IMR-90 (cell line): ENCODE data around the gene LRRC7. TPM values are rescaled to one million over a fixed set of nuclear protein-coding genes. Genes with fewer than 3 reads are reported as not detected.

Experiments used
- ATAC-seq: fragments of 200-7000 bp; cut with Tn5 transposase; 2 replicates; pipeline ENCODE4 v1.9.1; 2020; ENCODE audit warnings: low read depth, mild to moderate bottlenecking, moderate library complexity
- BruUV-seq: library from RNA; stranded (reverse); fragments of 400-500 nt; replicated peaks from 2 replicates; lab custom pipeline; 2021; lab: Mats Ljungman, UMichigan
- CTCF ChIA-PET: fragments of 300-600 bp; formaldehyde crosslinking; extraction: SDS; loops from one replicate; lab custom pipeline; 2021; ENCODE audit warnings: antibody characterized with exemption; lab: Yijun Ruan, JAX
- POLR2A ChIA-PET: fragments of 300-600 bp; sonication (Branson Sonifier 250); formaldehyde crosslinking; loops from one replicate; lab custom pipeline; 2022; ENCODE audit warnings: antibody characterized with exemption; ENCODE audit not compliant: unreplicated experiment; lab: Charles Lee
- DNase-seq: peaks from one replicate; pipeline ENCODE4 v3.0.0; 2013
- H2AFZ ChIP-seq: replicated peaks from 2 replicates; pipeline ENCODE3; 2013; ENCODE audit warnings: low read length, mild to moderate bottlenecking; ENCODE audit not compliant: poor library complexity
- H2AK5ac ChIP-seq: 2 replicates; pipeline ENCODE4 v1.6.1; 2013; ENCODE audit warnings: low read depth, low read length, inconsistent platforms
- H2AK9ac ChIP-seq: replicated peaks from 2 replicates; pipeline ENCODE3; 2013; ENCODE audit warnings: mild to moderate bottlenecking, low read depth, low read length, moderate library complexity; ENCODE audit not compliant: poor library complexity
- H2BK120ac ChIP-seq: 2 replicates; pipeline ENCODE4 v1.6.1; 2013; ENCODE audit warnings: low read depth, low read length, inconsistent platforms
- H2BK15ac ChIP-seq: 3 replicates; pipeline ENCODE4 v1.6.1; 2013; ENCODE audit warnings: low read depth, low read length, inconsistent platforms
- H2BK20ac ChIP-seq: 2 replicates; pipeline ENCODE4 v1.6.1; 2013; ENCODE audit warnings: low read depth, mild to moderate bottlenecking, inconsistent platforms, low read length, moderate library complexity
- H2BK5ac ChIP-seq: 2 replicates; pipeline ENCODE4 v1.6.1; 2013; ENCODE audit warnings: mild to moderate bottlenecking, low read depth, low read length, inconsistent platforms; ENCODE audit not compliant: poor library complexity, severe bottlenecking
- H3K14ac ChIP-seq: replicated peaks from 2 replicates; pipeline ENCODE4 v1.6.1; 2013; ENCODE audit warnings: low read depth, low read length, inconsistent platforms
- H3K18ac ChIP-seq: 2 replicates; pipeline ENCODE4 v1.6.1; 2013; ENCODE audit warnings: low read depth, low read length, control low read depth
- H3K23ac ChIP-seq: 2 replicates; pipeline ENCODE4 v1.6.1; 2013; ENCODE audit warnings: low read depth, low read length, inconsistent platforms
- H3K27ac ChIP-seq: 2 replicates; pipeline ENCODE4 v1.5.1; 2013; ENCODE audit warnings: mild to moderate bottlenecking, control low read depth, low read length; ENCODE audit not compliant: insufficient read depth
- H3K27me3 ChIP-seq: 2 replicates; pipeline ENCODE4 v1.6.1; 2013; ENCODE audit warnings: low read length; ENCODE audit not compliant: control insufficient read depth, insufficient read depth
- H3K36me3 ChIP-seq: 2 replicates; pipeline ENCODE4 v1.6.1; 2013; ENCODE audit warnings: low read length, mixed read lengths; ENCODE audit not compliant: control insufficient read depth, insufficient read depth
- H3K4ac ChIP-seq: 2 replicates; pipeline ENCODE4 v1.6.1; 2013; ENCODE audit warnings: low read depth, low read length, inconsistent platforms
- H3K4me1 ChIP-seq: 2 replicates; pipeline ENCODE4 v1.6.1; 2013; ENCODE audit warnings: low read length, mixed read lengths; ENCODE audit not compliant: control insufficient read depth, insufficient read depth
- H3K4me2 ChIP-seq: 2 replicates; pipeline ENCODE4 v1.6.1; 2013; ENCODE audit warnings: low read depth, mild to moderate bottlenecking, control low read depth, low read length, moderate library complexity
- H3K4me3 ChIP-seq: 2 replicates; pipeline ENCODE4 v1.5.1; 2013; ENCODE audit warnings: low read depth, mild to moderate bottlenecking, control low read depth, low read length, moderate library complexity; ENCODE audit not compliant: insufficient read depth
- H3K56ac ChIP-seq: 2 replicates; pipeline ENCODE4 v1.6.1; 2013; ENCODE audit warnings: low read length, inconsistent platforms; ENCODE audit not compliant: insufficient read depth; ENCODE audit errors: extremely low read depth
- H3K79me1 ChIP-seq, 2 experiments: 2 replicates each; pipeline ENCODE4 v1.6.1; 2013; ENCODE audit warnings: low read length in 2 of 2, inconsistent platforms in 1 of 2, low read depth in 1 of 2
- H3K9ac ChIP-seq: 2 replicates; pipeline ENCODE4 v1.6.1; 2013; ENCODE audit warnings: low read depth, low read length, control low read depth
- H3K9me1 ChIP-seq: 2 replicates; pipeline ENCODE4 v1.6.1; 2013; ENCODE audit warnings: low read length, inconsistent platforms; ENCODE audit not compliant: insufficient read depth
- H3K9me3 ChIP-seq: 2 replicates; pipeline ENCODE4 v1.6.1; 2013; ENCODE audit warnings: low read length; ENCODE audit not compliant: control insufficient read depth, insufficient read depth
- H4K20me1 ChIP-seq: 2 replicates; pipeline ENCODE4 v1.6.1; 2013; ENCODE audit warnings: low read length, inconsistent platforms; ENCODE audit not compliant: insufficient read depth
- H4K5ac ChIP-seq: 2 replicates; pipeline ENCODE4 v1.6.1; 2013; ENCODE audit warnings: mild to moderate bottlenecking, low read depth, low read length, control low read depth
- H4K8ac ChIP-seq, 2 experiments: 2 replicates each; pipeline ENCODE4 v1.6.1; 2013; ENCODE audit warnings: low read depth in 2 of 2, low read length in 2 of 2, control low read depth in 1 of 2, inconsistent platforms in 1 of 2
- H4K91ac ChIP-seq: 2 replicates; pipeline ENCODE4 v1.6.1; 2013; ENCODE audit warnings: low read depth, low read length, inconsistent platforms; ENCODE audit not compliant: insufficient read depth
- NFE2L2 ChIP-seq: fragments of 150-350 bp; IDR thresholded peaks from 2 replicates; pipeline ENCODE4 v1.6.1; 2016; ENCODE audit warnings: low read depth, mild to moderate bottlenecking, low read length
- RAD21 ChIP-seq: IDR thresholded peaks from 2 replicates; pipeline ENCODE4 v1.6.1; 2012; ENCODE audit warnings: low read length, improper control_type of control experiment
- SMC3 ChIP-seq: fragments of 150-350 bp; IDR thresholded peaks from 2 replicates; pipeline ENCODE4 v1.6.1; 2016; ENCODE audit warnings: low read depth, mild to moderate bottlenecking, antibody characterized with exemption, low read length, moderate library complexity
- WGBS, 2 experiments: methylation state at CpG; one replicate each; pipeline versions ENCODE4 v1.1.5 to v1.1.7; 2013; ENCODE audit warnings: missing lambda C conversion rate in 2 of 2; ENCODE audit not compliant: insufficient read length in 1 of 2; ENCODE audit errors: extremely low coverage in 2 of 2; 5-methylcytosine and 5-hydroxymethylcytosine counted together
- dilution Hi-C: fragments of 300-500 bp; cut with HindIII; formaldehyde crosslinking; loops from one replicate; pipeline ENCODE4 v1.14.3; 2018; ENCODE audit warnings: low sequenced_read_pairs; ENCODE audit not compliant: unreplicated experiment
- in situ Hi-C: fragments of 300-500 bp; cut with MboI; formaldehyde crosslinking; loops from 3 replicates; pipeline ENCODE4 v1.14.3; 2019; ENCODE audit warnings: low sequenced_read_pairs, inconsistent platforms, mixed read lengths
- intact Hi-C: fragments of 100-400 bp; cut with micrococcal nuclease; formaldehyde crosslinking; loops from 2 replicates; pipeline ENCODE4 v1.10.0; 2022
- polyA plus RNA-seq, 3 experiments: library from polyadenylated mRNA; depleted of rRNA; stranded (reverse); fragments of >200 nt; gene quantifications; 2 replicates each; pipeline ENCODE4 v1.2.3, GENCODE V29; 2012; ENCODE audit warnings: low replicate concordance in 1 of 3
- total RNA-seq: library from RNA; depleted of rRNA; stranded (reverse); fragments of >200 nt; gene quantifications from 2 replicates; pipeline ENCODE4 v1.2.3, GENCODE V29; 2012

The LRRC7 gene
- total and polyA plus RNA-seq, 2 of the 4 experiments (the other 2 are of a cell fraction), result under 0.01 to 0.02 TPM

DNA sequence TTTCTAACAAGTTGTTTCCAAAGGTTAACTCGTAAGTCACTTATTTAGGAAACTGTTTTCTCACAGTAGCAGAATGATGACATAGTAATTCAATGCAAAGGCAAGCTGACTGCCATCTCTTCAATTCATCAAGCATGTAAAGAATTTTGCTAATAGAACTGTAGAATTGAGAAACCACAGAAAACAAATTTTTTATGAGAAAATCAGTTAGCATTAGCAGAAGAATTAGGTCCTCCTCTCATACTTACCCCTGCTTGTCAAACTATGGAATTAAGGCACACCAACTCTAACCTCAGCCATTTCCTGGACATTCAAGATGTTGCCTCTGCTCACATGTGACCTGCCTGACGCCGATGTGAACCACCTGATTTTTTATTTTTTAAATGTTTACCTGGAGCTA lies 522.4 kb downstream of the LRRC7 start:
- Histone ChIP-seq H2BK5ac (peak overlapping the region; percentile 80), H2AK9ac (no peak overlapping the region), H3K23ac (no peak overlapping the region), H3K18ac (peak overlapping the region; percentile 100), H3K27me3 (no peaks in the 10 kb centered on the region), H2BK15ac (peak overlapping the region; percentile 75; the same call in 2 of the 3 replicates), H3K9me1 (no peaks in the 10 kb centered on the region), H2AFZ (no peak overlapping the region), H3K14ac (peak overlapping the region; percentile 49; the same call in 1 of the 2 replicates), H3K4ac (peak overlapping the region; percentile 66; the same call in 1 of the 2 replicates), H4K20me1 (no peaks in the 10 kb centered on the region), H4K5ac (no peak overlapping the region), H3K9ac (no peak overlapping the region), H3K27ac (peak overlapping the region; percentile 55; the same call in 1 of the 2 replicates), H2AK5ac (peak overlapping the region; percentile 33; the same call in 1 of the 2 replicates), H3K9me3 (no peaks in the 10 kb centered on the region), H4K8ac (peak overlapping the region; percentile 8 to 83; a peak in 2 of 4 replicates), H3K4me3 (no peak overlapping the region), H3K36me3 (no peaks in the 10 kb centered on the region), H3K56ac (no peak overlapping the region), H3K4me1 (peaks cover 4% of the 10 kb centered on the region), H4K91ac (peak overlapping the region; percentile 64; the same call in 1 of the 2 replicates), H3K79me1 (no peaks in the 10 kb centered on the region), H2BK20ac (peak overlapping the region; percentile 77), H3K4me2 (no peak overlapping the region), H2BK120ac (peak overlapping the region; percentile 86)
- intact Hi-C loops, result no loop called here
- no CpG with 5 or more reads among the region's 3 CpGs for WGBS, 2 experiments
- TF ChIP-seq SMC3 (no peak), NFE2L2 (no peak), RAD21 (no peak)
- ATAC-seq, result no peak
- ChIA-PET POLR2A (no interaction called here), CTCF (interaction anchor here (1.0 kb wide), 1 partner anchor 19 kb away, joined by 3 read pairs; no protein-coding TSS in a partner anchor)
- peak; percentile 9 for DNase-seq
- dilution Hi-C loops, result no loop called here
- in situ Hi-C loops, result no loop called here
- BruUV-seq, result no TSS peak
